Pancreas (tissue), 10 donors: ENCODE measurements around the gene SPAG8. TPM values are rescaled to one million over a fixed set of nuclear protein-coding genes. Genes with fewer than 3 reads are reported as not detected.
A peak's percentile ranks its signal among the peaks of the same experiment; 100 is the strongest.

ENCODE experiments used
- ATAC-seq, 4 donors: fragments of 200-7000 bp; cut with Tn5 transposase; one replicate each; pipeline versions ENCODE4 v1.8.0 to v1.9.1; 2020; ENCODE audit warnings: mild to moderate bottlenecking in 4 of 4, moderate library complexity in 4 of 4
- DNase-seq, 6 donors: peaks; one replicate each; pipeline ENCODE4 v3.0.0-alpha.2; 2020
- FAIRE-seq: peaks from 2 replicates; lab custom pipeline; 2012; peaks lifted over from hg19 to GRCh38; lab: Jason Lieb, UNC
- H3K27ac ChIP-seq, 4 donors: fragments of 200-600 bp; sonication (generic); 1 replicate in 3 of 4; 2 replicates in 1 of 4; pipeline versions ENCODE4 v1.5.0 to v1.8.0; 2020
- H3K27me3 ChIP-seq, 4 donors: fragments of 200-600 bp; one replicate each; pipeline ENCODE4 v1.8.0; 2021
- H3K36me3 ChIP-seq, 3 donors: fragments of 200-600 bp; sonication (generic) in 1 of 3; one replicate each; pipeline versions ENCODE4 v1.5.0 to v1.8.0; 2020 to 2021
- H3K4me1 ChIP-seq, 3 donors: fragments of 200-600 bp; one replicate each; pipeline ENCODE4 v1.8.0; 2021
- H3K4me3 ChIP-seq, 4 donors: fragments of 200-600 bp; sonication (generic) in 2 of 4; one replicate each; pipeline versions ENCODE4 v1.5.0 to v1.8.0; 2020 to 2021
- H3K9me3 ChIP-seq, 4 donors: fragments of 200-600 bp; one replicate each; pipeline ENCODE4 v1.8.0; 2021
- CTCF ChIP-seq, 4 donors: fragments of 200-600 bp; sonication (generic) in 3 of 4; IDR thresholded peaks; one replicate each; pipeline versions ENCODE4 v1.5.0 to v1.8.0; 2021; ENCODE audit warnings: antibody characterized with exemption in 4 of 4
- WGBS, 2 donors: extraction: QIAGEN DNeasy Blood & Tissue Kit; methylation state at CpG; one replicate each; pipeline ENCODE4 v1.1.7; 2013; 5-methylcytosine and 5-hydroxymethylcytosine counted together
- intact Hi-C, 3 donors: fragments of 100-400 bp; cut with DNase I; formaldehyde crosslinking; loops; one replicate each; pipeline versions ENCODE4 v1.11.1 to v1.14.2; 2022
- polyA plus RNA-seq, 2 donors: library from polyadenylated mRNA; stranded (reverse); fragments of 200-250 nt; gene quantifications; one replicate each; pipeline ENCODE4 v1.2.3, GENCODE V29; 2013
- total RNA-seq, 6 donors: library from RNA; stranded (reverse); fragmentation: NEBNext Ultra II Directional in 4 of 6; extraction: Animal tissue kit (Norgen Biotek cat#: 25700) in 4 of 6; gene quantifications; one replicate each; pipeline versions ENCODE4 v1.2.1 to v1.2.4, GENCODE V29; 2021 to 2023
- donor health status: healthy with polysubstance abuse.
- donor health status: DM: no; HTN: no; CAD: no; lungs with moderate emphysema.
- donor health status: DM: no; HTN: no; CAD: no.
- donor health status: control.
- donor health status: control.
- donor health status: Bipolar disorder and iron deficiency.
- donor health status: DM: yes; HTN: yes; CAD: no.
- donor health status: DM: no; HTN: no; CAD: no.
- donor health status: DM: no; HTN: no; CAD: no.
- donor health status: DM: yes; HTN: yes; CAD: no.

The SPAG8 gene
- total and polyA plus RNA-seq, 8 donors: 0.52 to 3.1 (median 1.0) TPM

DNA sequence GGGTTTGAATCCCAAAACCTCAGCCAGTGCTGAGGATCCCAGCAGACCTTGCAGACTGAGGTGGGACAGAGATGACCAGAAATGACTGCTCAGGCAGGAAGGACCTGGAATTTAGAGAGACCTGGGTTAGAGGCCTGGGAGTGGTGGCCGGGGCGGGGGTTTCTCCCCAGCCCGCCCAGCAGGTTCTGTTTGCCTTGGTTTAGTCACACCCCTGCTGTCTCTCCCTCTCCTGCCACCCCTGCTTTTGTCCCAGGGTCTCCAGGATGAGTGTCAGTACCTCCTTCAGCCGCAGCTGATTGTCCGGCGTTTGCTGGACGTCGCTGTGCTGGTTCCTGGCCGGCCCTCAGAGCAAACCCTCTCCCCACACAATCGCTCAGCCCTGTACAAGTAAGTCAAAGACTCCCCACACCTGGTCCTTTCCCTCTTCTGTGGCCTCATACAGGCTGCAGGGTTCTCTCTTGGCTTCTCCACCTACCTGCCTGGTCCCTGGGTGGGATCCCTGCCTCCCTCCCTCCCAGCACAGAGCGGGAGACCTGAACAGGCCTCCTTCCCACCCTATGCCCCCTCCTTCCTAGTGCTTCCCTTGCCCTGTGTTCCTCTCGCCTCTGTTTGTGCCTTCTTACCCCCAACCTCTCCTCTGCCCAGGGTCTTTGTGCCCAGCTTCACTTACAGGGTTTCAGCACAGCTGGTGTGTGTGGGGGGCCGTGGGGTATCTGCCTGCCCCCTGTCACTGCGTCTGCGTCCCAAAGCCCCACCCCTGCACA is 29.0 kb upstream of the SPAG8 start:
- intact Hi-C loops: no loop called here
- no peak overlapping the region for H3K4me3 ChIP-seq
- no peaks in the 10 kb centered on the region for H3K9me3 ChIP-seq
- no peak overlapping the region for H3K27ac ChIP-seq
- DNase-seq: no peak
- no peak for TF ChIP-seq CTCF (IDR thresholded peaks at IDR 0.05)
- WGBS, 2 donors: 91% methylated on average over 15 of the region's 15 CpGs
- FAIRE-seq: no peak
- H3K36me3 ChIP-seq: no peaks in the 10 kb centered on the region
- H3K27me3 ChIP-seq: no peaks in the 10 kb centered on the region
- ATAC-seq: no peak
- H3K4me1 ChIP-seq: peaks cover 0 to 13% (median 0%) of the 10 kb centered on the region in 3 donors

GRCh38 chr9:35839926-35840325 is 27.9 kb upstream of the SPAG8 start:
- WGBS, 2 donors: 88 to 94% methylated on average over 5 of the region's 5 CpGs
- no peak for DNase-seq
- intact Hi-C loops: no loop called here
- Histone ChIP-seq H3K4me3 (no peak overlapping the region), H3K36me3 (no peaks in the 10 kb centered on the region), H3K9me3 (no peaks in the 10 kb centered on the region), H3K27me3 (no peaks in the 10 kb centered on the region), H3K4me1 (peaks cover 0 to 12% (median 0%) of the 10 kb centered on the region in 3 donors), H3K27ac (no peak overlapping the region)
- no peak for ATAC-seq
- no peak for TF ChIP-seq CTCF (IDR thresholded peaks at IDR 0.05)
- no peak for FAIRE-seq

DNA sequence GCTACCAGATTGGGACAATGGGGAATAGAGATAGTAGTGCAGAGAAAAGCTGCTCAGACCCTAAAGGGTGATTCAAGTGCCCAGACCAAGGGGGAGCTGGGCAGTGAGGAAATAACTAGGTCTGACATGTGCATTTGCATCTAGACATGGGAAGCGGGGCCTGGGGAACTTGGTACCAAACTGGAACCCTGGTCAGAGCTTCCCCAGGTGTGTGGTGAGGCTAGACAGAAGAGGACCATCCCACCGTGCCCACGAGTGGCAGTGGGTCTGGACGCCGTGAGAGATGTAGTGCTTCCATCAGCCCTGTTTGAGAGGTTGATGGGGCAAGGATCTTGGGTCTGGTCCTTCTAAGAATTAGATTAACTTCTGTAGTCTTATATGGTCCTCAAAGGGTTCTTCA is 24.5 kb upstream of the SPAG8 start:
- DNase-seq (no peak), FAIRE-seq (no peak), ATAC-seq (no peak)
- Histone ChIP-seq H3K36me3 (no peaks in the 10 kb centered on the region), H3K27me3 (no peaks in the 10 kb centered on the region), H3K4me3 (no peak overlapping the region), H3K27ac (no peak overlapping the region), H3K4me1 (peaks cover 6 to 26% (median 22%) of the 10 kb centered on the region in 3 donors), H3K9me3 (no peaks in the 10 kb centered on the region)
- intact Hi-C loops: no loop called here
- 92 to 94% methylated on average over 5 of the region's 5 CpGs for WGBS, 2 donors
- no peak for TF ChIP-seq CTCF (IDR thresholded peaks at IDR 0.05)

DNA sequence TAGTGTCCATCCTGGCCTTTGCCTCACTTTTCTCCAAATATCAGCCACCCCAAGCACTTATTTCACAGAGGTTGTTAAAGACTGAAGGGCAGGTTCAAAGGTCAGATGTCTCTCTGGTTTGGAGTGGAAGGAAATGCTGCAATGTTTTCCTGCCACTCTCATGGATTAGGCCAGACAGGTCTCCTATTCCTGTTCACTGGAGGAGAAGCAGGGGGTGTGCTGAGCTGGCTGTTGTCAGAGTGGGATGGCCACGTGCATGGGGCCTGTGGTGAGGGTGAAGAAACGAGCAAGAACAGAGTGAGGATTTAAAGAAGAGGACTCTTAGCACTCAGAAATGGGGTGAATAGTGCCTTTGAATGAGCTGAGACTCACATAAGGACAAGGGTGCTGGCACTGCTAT is 23.7 kb upstream of the SPAG8 start:
- Histone ChIP-seq H3K4me3 (no peak overlapping the region), H3K36me3 (no peaks in the 10 kb centered on the region), H3K4me1 (peaks cover 6 to 26% (median 22%) of the 10 kb centered on the region in 3 donors), H3K27me3 (no peaks in the 10 kb centered on the region), H3K9me3 (no peaks in the 10 kb centered on the region), H3K27ac (peak overlapping the region in 1 of 4 donors; percentile 85)
- TF ChIP-seq CTCF (IDR thresholded peaks at IDR 0.05): no peak
- DNase-seq (no peak), FAIRE-seq (no peak), ATAC-seq (no peak)
- intact Hi-C loops: no loop called here
- 71 to 72% methylated on average over 2 of the region's 2 CpGs for WGBS, 2 donors

DNA sequence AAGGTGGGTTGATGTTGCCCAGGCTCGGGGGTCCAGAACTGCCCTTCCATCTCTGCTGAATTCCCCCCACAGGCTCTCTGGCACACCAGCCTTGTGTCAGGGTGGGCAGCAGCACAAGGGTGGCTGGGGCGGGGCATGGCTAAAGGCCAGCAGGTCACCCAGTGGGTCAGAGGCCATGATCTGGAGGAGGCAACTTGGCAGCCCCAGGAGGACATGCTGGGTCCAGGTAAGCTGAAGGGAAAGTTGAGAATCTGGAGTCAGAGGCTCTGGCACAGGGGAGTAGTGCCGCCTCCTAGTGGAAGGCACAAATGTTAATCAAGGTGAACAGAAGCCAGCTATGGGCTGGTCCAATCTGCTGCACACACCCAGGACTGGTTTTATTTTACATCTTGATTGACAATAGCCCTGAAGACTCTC is 23.2 kb upstream of the SPAG8 start:
- Histone ChIP-seq H3K4me1 (peaks cover 7 to 31% (median 24%) of the 10 kb centered on the region in 3 donors), H3K4me3 (no peak overlapping the region), H3K36me3 (no peaks in the 10 kb centered on the region), H3K9me3 (no peaks in the 10 kb centered on the region), H3K27ac (peak overlapping the region in 2 of 4 donors; percentile 85 to 94), H3K27me3 (no peaks in the 10 kb centered on the region)
- FAIRE-seq (no peak), ATAC-seq (peak in 3 of 4 donors; percentile 9 to 52 (median 25)), DNase-seq (peak in 3 of 6 donors; percentile 54 to 68 (median 66))
- WGBS, 2 donors: 77 to 80% methylated on average over 3 of the region's 3 CpGs
- intact Hi-C loops: no loop called here
- TF ChIP-seq CTCF (IDR thresholded peaks at IDR 0.05): no peak
